ENCODE results near the gene SECISBP2L.

The SECISBP2L gene

GRCh38 chr15:49055630-49056029 lies 9.4 kb upstream of the SECISBP2L start:
- no peak for DNase-seq

- no peak for DNase-seq
Measured at GRCh38 chr15:49052662-49053061, 6.4 kb upstream of the SECISBP2L start.

- DNase-seq = no peak
Measured at GRCh38 chr15:49047456-49047855, 1.2 kb upstream of the SECISBP2L start.

GRCh38 chr15:49045751-49046219 lies 461 bp downstream of the SECISBP2L start:
- peak in 3 of 14 donors; percentile 32 to 75 (median 54) for DNase-seq

GRCh38 chr15:49044766-49045606 lies 1.3 kb downstream of the SECISBP2L start:
- DNase-seq = no peak

- DNase-seq = no peak
Measured at GRCh38 chr15:49044002-49044401, 2.2 kb downstream of the SECISBP2L start.

- DNase-seq = no peak
Measured at GRCh38 chr15:49042165-49042564, 4.1 kb downstream of the SECISBP2L start.

- no peak for DNase-seq
Measured at GRCh38 chr15:49041426-49041825, 4.8 kb downstream of the SECISBP2L start.

GRCh38 chr15:49040151-49040550 lies 6.1 kb downstream of the SECISBP2L start:
- DNase-seq = no peak

- DNase-seq = no peak
Measured at GRCh38 chr15:49038382-49038781, 7.9 kb downstream of the SECISBP2L start.

GRCh38 chr15:49037546-49037940 lies 8.7 kb downstream of the SECISBP2L start:
- DNase-seq = no peak

GRCh38 chr15:49036650-49037545 lies 9.3 kb downstream of the SECISBP2L start:
- no peak for DNase-seq

- DNase-seq = no peak
Measured at GRCh38 chr15:49035825-49036224, 10.4 kb downstream of the SECISBP2L start.

- no peak for DNase-seq
Measured at GRCh38 chr15:49032601-49033145, 13.6 kb downstream of the SECISBP2L start.

GRCh38 chr15:49031804-49032203 lies 14.4 kb downstream of the SECISBP2L start:
- no peak for DNase-seq

- DNase-seq = no peak
Measured at GRCh38 chr15:49026700-49027099, 19.5 kb downstream of the SECISBP2L start.

- DNase-seq = no peak
Measured at GRCh38 chr15:49024840-49025239, 21.4 kb downstream of the SECISBP2L start.

- DNase-seq = no peak
Measured at GRCh38 chr15:49023354-49023753, 22.9 kb downstream of the SECISBP2L start.

- DNase-seq = no peak
Measured at GRCh38 chr15:49015896-49016295, 30.4 kb downstream of the SECISBP2L start.

GRCh38 chr15:48999314-48999713 lies 46.9 kb downstream of the SECISBP2L start:
- no peak for DNase-seq

- DNase-seq = no peak
Measured at GRCh38 chr15:48996276-48996675, 50.0 kb downstream of the SECISBP2L start.

- no peak for DNase-seq
Measured at GRCh38 chr15:48993380-48993779, 52.9 kb downstream of the SECISBP2L start.

- no peak for DNase-seq
Measured at GRCh38 chr15:48992545-48992944, 53.7 kb downstream of the SECISBP2L start.
